GM10266 (cell line): Measurements from ENCODE around the gene MGAM2.

Experiments used
- DNase-seq: peaks from one replicate; pipeline ENCODE4 v3.0.0; 2012; ENCODE audit errors: extremely low spot score
- CTCF ChIP-seq: IDR thresholded peaks from 2 replicates; pipeline ENCODE4 v1.5.1; 2012; ENCODE audit warnings: mild to moderate bottlenecking, low read depth; ENCODE audit not compliant: control insufficient read depth, insufficient read depth; ENCODE audit errors: missing control alignments

Gene MGAM2

GRCh38 chr7:142138996-142139395 lies 27.5 kb downstream of the MGAM2 start:
- DNase-seq, result no peak
- no peak for TF ChIP-seq CTCF

DNA sequence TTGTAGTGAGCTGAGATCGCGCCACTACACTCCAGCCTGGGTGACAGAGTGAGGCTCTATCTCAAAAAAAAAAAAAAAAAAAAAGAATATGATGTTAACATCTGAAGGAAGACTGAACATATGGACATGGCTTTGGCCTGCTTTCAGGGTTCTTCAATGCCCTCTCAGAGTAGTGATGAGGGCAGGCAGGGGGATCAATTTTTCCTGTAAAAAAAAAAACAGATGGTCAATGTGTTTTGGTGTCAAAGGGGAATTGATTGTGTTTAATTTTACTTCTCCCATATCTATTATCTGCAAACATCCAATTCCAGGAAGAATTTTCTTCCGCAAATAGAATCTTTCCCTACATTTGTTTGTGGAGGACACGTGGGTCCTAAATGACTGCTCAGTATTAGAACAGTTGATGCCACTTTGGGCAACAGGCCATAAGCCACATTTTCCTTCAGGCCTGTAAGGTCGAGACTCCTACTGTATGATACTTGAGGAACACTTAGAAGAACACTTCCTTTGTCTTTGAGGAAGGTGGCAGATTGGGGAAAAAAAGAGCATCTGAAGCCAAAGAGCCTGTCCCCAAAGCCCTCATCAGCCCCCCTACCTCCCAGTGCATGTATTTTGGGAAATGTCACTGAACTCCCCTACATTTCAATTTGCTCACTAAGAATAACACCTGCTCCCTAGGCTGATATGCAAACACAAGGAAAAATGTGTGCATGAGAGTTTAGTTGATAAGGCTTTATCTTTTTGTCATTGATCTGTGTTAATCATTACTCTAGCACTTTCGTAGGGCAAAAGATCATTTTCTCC lies 28.3 kb downstream of the MGAM2 start:
- DNase-seq, result no peak
- TF ChIP-seq CTCF, result no peak

- no peak for DNase-seq
- no peak for TF ChIP-seq CTCF
Observed at GRCh38 chr7:142140401-142140959, 29.0 kb downstream of the MGAM2 start.

DNA sequence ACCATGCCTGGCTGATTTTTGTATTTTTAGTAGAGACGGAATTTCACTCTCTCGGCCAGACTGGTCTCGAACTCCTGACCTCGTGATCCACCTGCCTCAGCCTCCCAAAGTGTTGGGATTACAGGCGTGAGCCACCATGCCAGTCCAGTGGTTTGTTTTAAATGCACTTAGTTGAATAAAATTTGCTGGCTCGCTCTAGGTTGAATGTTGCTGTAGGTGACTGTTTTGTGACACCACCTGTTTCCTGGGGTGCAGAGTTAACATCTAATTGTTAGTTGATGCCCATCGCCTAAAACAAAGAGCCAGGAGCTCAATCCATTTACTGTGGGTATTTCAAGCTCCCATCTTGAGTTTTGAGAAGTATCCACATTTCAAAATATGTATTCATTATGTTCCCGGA lies 31.2 kb downstream of the MGAM2 start:
- no peak for DNase-seq
- TF ChIP-seq CTCF, result no peak

DNA sequence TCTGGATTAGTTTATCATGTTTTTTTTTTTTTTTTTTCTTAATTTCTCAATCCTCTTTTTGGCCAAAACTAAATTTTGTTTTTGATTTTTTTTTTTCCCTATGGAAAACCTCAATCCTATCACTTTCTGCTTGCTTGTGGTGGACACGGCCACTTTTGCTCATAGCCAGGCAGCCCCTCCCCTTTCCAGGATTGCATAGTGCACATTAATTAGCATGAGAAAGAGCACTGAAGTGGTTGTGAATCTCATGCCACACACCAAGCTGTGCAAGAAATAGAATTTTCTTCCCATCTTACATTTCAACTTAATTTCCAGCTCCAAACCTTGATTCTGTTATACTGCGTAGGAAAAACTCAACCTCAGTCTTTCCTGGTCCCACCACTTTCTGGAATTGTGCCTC lies 34.6 kb downstream of the MGAM2 start:
- no peak for DNase-seq
- TF ChIP-seq CTCF, result no peak

DNA sequence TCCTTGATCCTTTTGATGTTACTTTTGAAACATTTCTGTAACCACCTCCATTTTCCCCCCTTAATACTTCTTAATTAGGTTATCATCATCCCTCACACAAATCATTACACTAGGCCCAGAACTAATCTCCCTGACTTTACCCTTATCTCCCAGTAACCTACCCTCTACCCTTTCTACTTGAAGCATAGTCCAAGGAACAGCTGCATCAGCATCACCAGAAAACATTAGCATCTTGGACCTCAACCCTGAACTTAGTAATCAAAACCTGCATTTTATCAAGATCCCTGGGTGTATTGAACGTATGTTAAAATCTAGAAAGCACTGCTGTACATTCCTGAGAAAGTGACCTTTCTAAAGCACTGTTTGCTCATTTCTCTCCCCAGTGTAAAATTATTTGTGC lies 38.8 kb downstream of the MGAM2 start:
- no peak for DNase-seq
- no peak for TF ChIP-seq CTCF

DNA sequence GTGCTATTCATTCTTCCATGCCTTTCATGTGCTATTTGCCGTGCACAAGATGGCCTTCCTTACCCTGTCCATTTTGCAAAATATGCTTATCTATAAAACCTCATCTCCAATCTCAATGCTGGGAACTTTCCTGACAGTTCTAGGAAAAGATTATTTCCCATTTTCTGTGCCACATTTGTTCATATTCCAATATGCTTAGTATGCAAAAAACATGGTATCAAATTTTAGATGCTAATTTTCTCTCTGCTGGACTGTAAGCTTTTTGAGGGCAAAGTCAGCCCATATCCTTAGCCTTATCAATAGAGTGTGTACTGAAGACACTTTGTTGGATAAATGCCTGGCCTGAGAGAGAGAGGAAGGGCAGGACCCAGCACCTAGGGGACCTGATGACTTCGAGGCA lies 39.4 kb downstream of the MGAM2 start:
- DNase-seq, result no peak
- TF ChIP-seq CTCF, result no peak
